ENCODE data around the gene PSTPIP1.

Gene PSTPIP1

GRCh38 chr15:77045985-77046384 lies 51.1 kb downstream of the PSTPIP1 start:
- Histone ChIP-seq H3K27me3 (ENCODE audit: insufficient read depth, low read depth) (no peaks in the 10 kb centered on the region), H3K4me3 (IDR thresholded peaks at IDR 0.05; ENCODE audit: insufficient read depth, low read depth, low read length) (no peak overlapping the region), H3K79me2 (ENCODE audit: insufficient read depth, low read depth) (no peaks in the 10 kb centered on the region; the same call in 1 of the 2 replicates), H2AFZ (ENCODE audit: low read depth) (no peak overlapping the region), H3K4me1 (ENCODE audit: low read depth, poor library complexity, severe bottlenecking) (peaks cover 3% of the 10 kb centered on the region), H4K20me1 (ENCODE audit: insufficient read depth) (no peaks in the 10 kb centered on the region), H3K27ac (no peak overlapping the region), H3K4me2 (no peak overlapping the region), H3K36me3 (ENCODE audit: insufficient read depth) (peaks cover 5% of the 10 kb centered on the region; the same call in 1 of the 2 replicates), H3K9ac (no peak overlapping the region)
- no peak for TF ChIP-seq CTCF (conservative IDR thresholded peaks at IDR 0.05; ENCODE audit: low read depth, low read length)

- H3K9ac ChIP-seq, result no peak overlapping the region
- peaks cover 5% of the 10 kb centered on the region; the same call in 1 of the 2 replicates for H3K36me3 ChIP-seq (ENCODE audit: insufficient read depth)
- H2AFZ ChIP-seq (ENCODE audit: low read depth), result no peak overlapping the region
These were observed 51.9 kb downstream of the PSTPIP1 start for GRCh38 chr15:77046704-77047412.

GRCh38 chr15:77048135-77048876 lies 53.4 kb downstream of the PSTPIP1 start:
- Histone ChIP-seq H3K79me2 (ENCODE audit: insufficient read depth, low read depth) (no peaks in the 10 kb centered on the region; the same call in 1 of the 2 replicates), H2AFZ (ENCODE audit: low read depth) (no peak overlapping the region), H3K4me1 (ENCODE audit: low read depth, poor library complexity, severe bottlenecking) (no peaks in the 10 kb centered on the region), H4K20me1 (ENCODE audit: insufficient read depth) (no peaks in the 10 kb centered on the region), H3K27ac (no peak overlapping the region), H3K4me2 (no peak overlapping the region), H3K36me3 (ENCODE audit: insufficient read depth) (peaks cover 2% of the 10 kb centered on the region; the same call in 1 of the 2 replicates), H3K27me3 (ENCODE audit: insufficient read depth, low read depth) (no peaks in the 10 kb centered on the region), H3K4me3 (IDR thresholded peaks at IDR 0.05; ENCODE audit: insufficient read depth, low read depth, low read length) (no peak overlapping the region), H3K9ac (no peak overlapping the region)
- no peak for TF ChIP-seq CTCF (conservative IDR thresholded peaks at IDR 0.05; ENCODE audit: low read depth, low read length)

More at GRCh38 chr15:77046704-77047412, 51.9 kb downstream of the PSTPIP1 start:
- Histone ChIP-seq H3K79me2 (ENCODE audit: insufficient read depth, low read depth) (no peaks in the 10 kb centered on the region; the same call in 1 of the 2 replicates), H3K27ac (no peak overlapping the region), H3K27me3 (ENCODE audit: insufficient read depth, low read depth) (no peaks in the 10 kb centered on the region), H3K4me3 (IDR thresholded peaks at IDR 0.05; ENCODE audit: insufficient read depth, low read depth, low read length) (no peak overlapping the region), H3K4me1 (ENCODE audit: low read depth, poor library complexity, severe bottlenecking) (peaks cover 3% of the 10 kb centered on the region), H4K20me1 (ENCODE audit: insufficient read depth) (no peaks in the 10 kb centered on the region), H3K4me2 (no peak overlapping the region)
- TF ChIP-seq CTCF (conservative IDR thresholded peaks at IDR 0.05; ENCODE audit: low read depth, low read length), result no peak

GRCh38 chr15:77052556-77052955 lies 57.6 kb downstream of the PSTPIP1 start:
- H3K9ac ChIP-seq, result no peak overlapping the region
- no peaks in the 10 kb centered on the region; the same call in 1 of the 2 replicates for H3K36me3 ChIP-seq (ENCODE audit: insufficient read depth)
- no peak overlapping the region for H3K4me3 ChIP-seq (IDR thresholded peaks at IDR 0.05; ENCODE audit: insufficient read depth, low read depth, low read length)
- H3K79me2 ChIP-seq (ENCODE audit: insufficient read depth, low read depth), result peaks cover 37% of the 10 kb centered on the region
- H3K4me1 ChIP-seq (ENCODE audit: low read depth, poor library complexity, severe bottlenecking), result peaks cover 33% of the 10 kb centered on the region
- H4K20me1 ChIP-seq (ENCODE audit: insufficient read depth), result no peaks in the 10 kb centered on the region
- H2AFZ ChIP-seq (ENCODE audit: low read depth), result no peak overlapping the region
- H3K27me3 ChIP-seq (ENCODE audit: insufficient read depth, low read depth), result no peaks in the 10 kb centered on the region
- no peak overlapping the region for H3K4me2 ChIP-seq
- no peak for TF ChIP-seq CTCF (conservative IDR thresholded peaks at IDR 0.05; ENCODE audit: low read depth, low read length)
- H3K27ac ChIP-seq, result no peak overlapping the region
